Astrocyte (in vitro differentiated cells and primary cell): Measurements from ENCODE around the gene ZNF593OS.

Experiments
- CTCF ChIP-seq: IDR thresholded peaks from 2 replicates; pipeline ENCODE4 v1.5.1; 2011; ENCODE audit warnings: low read depth, mild to moderate bottlenecking, inconsistent platforms, low read length, moderate library complexity; ENCODE audit not compliant: insufficient read depth
- EZH2 ChIP-seq: IDR thresholded peaks from 2 replicates; pipeline ENCODE4 v1.6.1; 2012; ENCODE audit warnings: mild to moderate bottlenecking, low read length, inconsistent platforms; ENCODE audit not compliant: insufficient read depth

GRCh38 chr1:26158908-26159742 lies 12.5 kb downstream of the ZNF593OS start, which contains the start of gene FAM110D:
- TF ChIP-seq EZH2 (no peak), CTCF (no peak)
